ENCODE data around the gene SORCS1.

DNA sequence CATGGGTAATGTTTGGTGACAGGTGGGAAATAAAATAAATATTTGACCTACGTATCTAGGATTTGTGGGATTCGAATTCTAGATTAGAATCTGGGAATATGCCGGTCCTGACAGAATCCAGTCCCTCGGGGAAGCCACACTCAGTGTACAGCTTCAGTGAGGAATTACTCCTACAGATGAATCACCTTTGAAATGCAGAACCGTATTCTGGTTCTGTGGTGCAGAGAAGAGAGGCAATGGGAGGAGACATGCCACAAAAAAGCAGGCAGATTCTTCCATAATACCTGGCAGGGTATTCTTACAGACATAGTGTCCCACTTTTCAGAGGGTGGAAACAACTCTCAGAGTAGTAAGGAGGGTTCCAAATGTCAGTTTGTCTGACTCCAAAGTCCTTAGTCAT is 286.9 kb downstream of the SORCS1 start:
- TF ChIP-seq, protein P1, sequence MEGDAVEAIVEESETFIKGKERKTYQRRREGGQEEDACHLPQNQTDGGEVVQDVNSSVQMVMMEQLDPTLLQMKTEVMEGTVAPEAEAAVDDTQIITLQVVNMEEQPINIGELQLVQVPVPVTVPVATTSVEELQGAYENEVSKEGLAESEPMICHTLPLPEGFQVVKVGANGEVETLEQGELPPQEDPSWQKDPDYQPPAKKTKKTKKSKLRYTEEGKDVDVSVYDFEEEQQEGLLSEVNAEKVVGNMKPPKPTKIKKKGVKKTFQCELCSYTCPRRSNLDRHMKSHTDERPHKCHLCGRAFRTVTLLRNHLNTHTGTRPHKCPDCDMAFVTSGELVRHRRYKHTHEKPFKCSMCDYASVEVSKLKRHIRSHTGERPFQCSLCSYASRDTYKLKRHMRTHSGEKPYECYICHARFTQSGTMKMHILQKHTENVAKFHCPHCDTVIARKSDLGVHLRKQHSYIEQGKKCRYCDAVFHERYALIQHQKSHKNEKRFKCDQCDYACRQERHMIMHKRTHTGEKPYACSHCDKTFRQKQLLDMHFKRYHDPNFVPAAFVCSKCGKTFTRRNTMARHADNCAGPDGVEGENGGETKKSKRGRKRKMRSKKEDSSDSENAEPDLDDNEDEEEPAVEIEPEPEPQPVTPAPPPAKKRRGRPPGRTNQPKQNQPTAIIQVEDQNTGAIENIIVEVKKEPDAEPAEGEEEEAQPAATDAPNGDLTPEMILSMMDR (IDR thresholded peaks at IDR 0.05) = no peak
- no peak for TF ChIP-seq POLR2A (IDR thresholded peaks at IDR 0.05)
